ENCODE data around the gene NEURL1B.

Gene NEURL1B

DNA sequence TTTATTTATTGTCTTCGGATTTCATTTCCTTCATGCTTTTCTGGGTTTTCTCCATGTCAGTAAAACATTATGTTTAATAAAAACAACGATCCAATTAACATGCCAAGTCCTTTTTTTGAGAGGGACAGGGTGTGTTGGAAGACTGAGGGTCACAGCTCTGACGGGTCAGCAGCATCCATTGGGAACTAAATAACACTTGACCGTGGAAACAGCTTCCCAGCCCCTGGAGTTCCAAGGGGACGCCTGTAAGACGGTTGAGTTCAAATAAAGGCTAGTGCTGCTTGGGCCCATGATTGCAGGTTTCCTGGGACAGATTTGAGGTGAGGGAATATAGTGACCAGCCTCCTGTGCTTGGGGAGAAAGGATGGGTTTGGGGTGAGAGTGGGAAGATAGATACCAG lies 30.4 kb upstream of the NEURL1B start:
- Histone ChIP-seq H3K4me3 (no peak overlapping the region), H3K27me3 (no peaks in the 10 kb centered on the region), H3K4me1 (peaks cover 0 to 4% (median 0%) of the 10 kb centered on the region in 4 donors), H3K36me3 (no peaks in the 10 kb centered on the region), H3K9me3 (peaks cover 0 to 7% (median 0%) of the 10 kb centered on the region in 3 donors), H3K27ac (no peak overlapping the region)
- TF ChIP-seq, protein P1, sequence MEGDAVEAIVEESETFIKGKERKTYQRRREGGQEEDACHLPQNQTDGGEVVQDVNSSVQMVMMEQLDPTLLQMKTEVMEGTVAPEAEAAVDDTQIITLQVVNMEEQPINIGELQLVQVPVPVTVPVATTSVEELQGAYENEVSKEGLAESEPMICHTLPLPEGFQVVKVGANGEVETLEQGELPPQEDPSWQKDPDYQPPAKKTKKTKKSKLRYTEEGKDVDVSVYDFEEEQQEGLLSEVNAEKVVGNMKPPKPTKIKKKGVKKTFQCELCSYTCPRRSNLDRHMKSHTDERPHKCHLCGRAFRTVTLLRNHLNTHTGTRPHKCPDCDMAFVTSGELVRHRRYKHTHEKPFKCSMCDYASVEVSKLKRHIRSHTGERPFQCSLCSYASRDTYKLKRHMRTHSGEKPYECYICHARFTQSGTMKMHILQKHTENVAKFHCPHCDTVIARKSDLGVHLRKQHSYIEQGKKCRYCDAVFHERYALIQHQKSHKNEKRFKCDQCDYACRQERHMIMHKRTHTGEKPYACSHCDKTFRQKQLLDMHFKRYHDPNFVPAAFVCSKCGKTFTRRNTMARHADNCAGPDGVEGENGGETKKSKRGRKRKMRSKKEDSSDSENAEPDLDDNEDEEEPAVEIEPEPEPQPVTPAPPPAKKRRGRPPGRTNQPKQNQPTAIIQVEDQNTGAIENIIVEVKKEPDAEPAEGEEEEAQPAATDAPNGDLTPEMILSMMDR (IDR thresholded peaks at IDR 0.05): no peak
- intact Hi-C loops (cut with DNase I; ENCODE audit: low total_unique reads): no loop called here
- no peak for DNase-seq

DNA sequence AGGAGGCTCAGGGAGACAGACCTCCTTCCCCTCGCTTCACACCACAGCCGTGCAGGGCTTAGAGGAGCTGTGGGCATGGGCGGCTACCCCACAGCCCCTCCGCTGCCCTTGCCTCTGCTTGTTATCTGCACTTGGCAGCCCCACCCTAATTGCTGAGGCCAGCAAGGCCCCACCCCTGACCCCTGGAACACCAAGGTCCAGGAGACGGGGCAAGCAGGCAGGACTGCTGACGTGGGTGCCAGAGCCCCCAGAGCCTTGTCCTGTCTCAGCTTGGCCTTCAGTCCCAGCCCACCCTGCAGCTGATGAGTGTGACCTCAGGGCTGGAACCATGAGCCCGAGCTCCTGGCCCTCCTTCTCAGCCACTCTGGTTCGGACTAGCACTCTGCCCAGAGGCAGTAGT lies 29.1 kb upstream of the NEURL1B start:
- DNase-seq: peak in 1 of 2 donors; percentile 54
- no peaks in the 10 kb centered on the region for H3K27me3 ChIP-seq
- no peaks in the 10 kb centered on the region for H3K36me3 ChIP-seq
- intact Hi-C loops (cut with DNase I; ENCODE audit: low total_unique reads): no loop called here
- peaks cover 0 to 4% (median under 1%) of the 10 kb centered on the region in 4 donors for H3K4me1 ChIP-seq
- TF ChIP-seq, protein P1 (IDR thresholded peaks at IDR 0.05): no peak
- H3K9me3 ChIP-seq: peaks cover 0 to 7% (median 0%) of the 10 kb centered on the region in 3 donors
- no peak overlapping the region for H3K27ac ChIP-seq
- H3K4me3 ChIP-seq: no peak overlapping the region

DNA sequence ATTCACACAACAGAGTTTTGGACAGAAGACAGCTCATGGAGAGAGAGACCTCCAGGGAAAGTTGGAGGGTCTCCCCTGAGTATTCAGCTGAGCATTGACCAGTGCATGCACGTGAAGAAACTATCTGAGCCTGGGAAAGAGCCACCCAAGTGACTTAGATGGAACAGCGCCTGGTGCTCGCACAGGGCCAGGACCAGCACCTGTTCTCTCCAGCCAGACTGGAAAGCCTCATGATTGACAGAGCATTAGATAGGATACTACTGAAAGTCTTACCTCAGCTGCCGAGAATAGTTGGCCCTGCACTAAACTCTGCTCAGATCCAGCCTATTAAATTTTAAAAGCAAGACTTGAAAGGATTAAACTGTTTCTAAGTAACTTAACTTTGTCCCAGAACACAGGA lies 28.3 kb upstream of the NEURL1B start:
- DNase-seq: peak in 1 of 2 donors; percentile 28
- no peaks in the 10 kb centered on the region for H3K36me3 ChIP-seq
- no peak overlapping the region for H3K4me3 ChIP-seq
- intact Hi-C loops (cut with DNase I; ENCODE audit: low total_unique reads): no loop called here
- H3K27me3 ChIP-seq: no peaks in the 10 kb centered on the region
- peaks cover 0 to 7% (median 0%) of the 10 kb centered on the region in 3 donors for H3K9me3 ChIP-seq
- no peak overlapping the region for H3K27ac ChIP-seq
- peaks cover 0 to 3% (median under 1%) of the 10 kb centered on the region in 4 donors for H3K4me1 ChIP-seq
- TF ChIP-seq, protein P1 (IDR thresholded peaks at IDR 0.05): no peak

DNA sequence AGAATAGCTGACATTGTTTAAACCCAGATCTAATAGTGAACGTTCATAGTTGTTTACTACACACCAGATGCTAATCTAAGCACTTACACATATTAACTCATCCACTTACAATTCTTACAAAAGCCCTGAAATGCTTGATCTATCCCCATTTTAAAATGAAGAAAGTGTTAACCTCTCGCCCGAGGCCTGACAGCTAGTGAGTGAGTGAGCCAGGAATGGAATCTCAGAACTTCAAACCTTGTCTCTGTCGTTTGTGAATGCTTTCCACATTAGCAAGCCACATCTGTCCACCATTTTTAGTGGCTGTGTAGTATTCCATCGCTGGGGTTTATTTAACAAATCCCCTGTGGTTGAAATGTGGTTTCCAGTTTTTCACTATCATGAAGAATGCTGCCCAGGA lies 24.9 kb upstream of the NEURL1B start:
- intact Hi-C loops (cut with DNase I; ENCODE audit: low total_unique reads): loop anchor here (5.0 kb wide), 1 partner anchor 784 kb away; no protein-coding TSS in a partner anchor
- Histone ChIP-seq H3K27me3 (no peaks in the 10 kb centered on the region), H3K4me1 (peaks cover 0 to 3% (median 0%) of the 10 kb centered on the region in 4 donors), H3K9me3 (peaks cover 0 to 7% (median 0%) of the 10 kb centered on the region in 3 donors), H3K27ac (no peak overlapping the region), H3K36me3 (no peaks in the 10 kb centered on the region), H3K4me3 (no peak overlapping the region)
- DNase-seq: peak in 1 of 2 donors; percentile 1
- TF ChIP-seq, protein P1 (IDR thresholded peaks at IDR 0.05): no peak

DNA sequence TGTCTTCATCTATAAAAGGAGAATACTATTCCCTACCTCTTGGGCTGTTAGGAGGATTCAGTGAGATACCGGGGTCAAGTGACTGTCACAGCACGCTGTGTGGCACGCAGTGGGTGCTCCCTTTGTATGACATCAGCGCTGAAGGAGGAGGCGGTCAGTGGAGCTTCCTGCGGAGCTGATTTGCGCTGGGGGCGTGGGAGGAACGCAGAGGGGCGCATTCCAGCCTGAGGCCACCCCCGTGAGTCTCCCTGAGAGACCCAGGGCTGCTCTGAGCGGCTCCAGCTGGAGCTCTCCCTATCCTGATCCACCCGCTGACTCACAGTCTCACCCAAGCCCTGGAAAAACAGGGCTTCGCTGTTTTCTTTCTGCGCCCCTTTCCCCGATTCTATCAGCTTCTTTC lies 24.3 kb upstream of the NEURL1B start:
- TF ChIP-seq, protein P1 (IDR thresholded peaks at IDR 0.05): no peak
- intact Hi-C loops (cut with DNase I; ENCODE audit: low total_unique reads): loop anchor here (5.0 kb wide), 1 partner anchor 784 kb away; no protein-coding TSS in a partner anchor
- DNase-seq: peak in 1 of 2 donors; percentile 58
- Histone ChIP-seq H3K4me1 (peaks cover 0 to 3% (median 0%) of the 10 kb centered on the region in 4 donors), H3K27me3 (no peaks in the 10 kb centered on the region), H3K36me3 (no peaks in the 10 kb centered on the region), H3K4me3 (no peak overlapping the region), H3K9me3 (peaks cover 0 to 7% (median 0%) of the 10 kb centered on the region in 3 donors), H3K27ac (no peak overlapping the region)
